ENCODE measurements around the gene TRIM24.
"Not testable (repeated sequence)": the region's sequence is repeated elsewhere in the genome, so short reads cannot be mapped to it uniquely, and the experiment has no call there.

GRCh38 chr7:138489139-138489538 is 29.1 kb downstream of the TRIM24 start:
- not testable (repeated sequence) for TF ChIP-seq ZNF274 (IDR thresholded peaks at IDR 0.05; ENCODE audit: low read depth, low read length); YY1 (IDR thresholded peaks at IDR 0.05; ENCODE audit: insufficient read depth, insufficient read length)

Data from NT2/D1 (cell line).